Hematopoietic multipotent progenitor cell treated with erythropoietin and hydrocortisone succinate and interleukin-3 and kit ligand, for 17 days (in vitro differentiated cells): ENCODE data around the gene WNT3.
"Not testable (repeated sequence)": the region's sequence is repeated elsewhere in the genome, so short reads cannot be mapped to it uniquely, and the experiment has no call there.

Experiments
- DNase-seq: peaks from one replicate; pipeline ENCODE4 v3.0.0-alpha.2; 2015; ENCODE audit warnings: low spot score

The WNT3 gene

DNA sequence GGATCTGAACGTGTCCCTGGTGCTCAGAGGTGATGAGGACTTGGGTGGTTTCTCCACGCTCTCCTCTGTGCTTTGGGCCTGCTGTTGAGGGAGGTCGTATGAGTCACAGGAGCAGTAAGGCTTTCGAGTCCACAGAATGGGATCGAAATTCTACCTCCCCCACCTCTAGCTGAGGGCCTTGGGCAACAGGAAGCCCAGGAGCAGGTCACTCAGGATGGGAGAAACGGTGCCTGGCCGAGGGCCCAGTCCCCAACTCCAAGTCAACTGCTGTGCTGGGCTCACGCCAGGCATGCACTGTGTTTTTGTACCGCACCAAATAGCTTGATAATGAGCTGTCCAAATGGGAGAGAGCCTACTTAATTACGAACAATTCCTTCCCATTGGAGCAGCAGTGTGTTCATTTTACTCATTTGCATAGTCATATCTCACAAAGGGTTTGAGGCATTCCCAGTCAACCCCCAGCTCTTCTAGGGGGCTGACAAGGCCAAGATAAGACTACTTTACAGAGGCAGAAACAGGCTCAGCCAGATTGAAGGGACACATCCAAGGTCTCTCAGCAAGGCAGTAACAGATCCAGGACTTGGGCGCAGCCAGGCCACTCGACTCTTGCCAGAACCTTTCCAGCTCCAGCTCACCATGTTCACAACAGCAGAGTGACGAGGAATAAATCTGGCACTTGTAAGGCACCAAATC is 53.6 kb downstream of the WNT3 start:
- DNase-seq, result no peak

DNA sequence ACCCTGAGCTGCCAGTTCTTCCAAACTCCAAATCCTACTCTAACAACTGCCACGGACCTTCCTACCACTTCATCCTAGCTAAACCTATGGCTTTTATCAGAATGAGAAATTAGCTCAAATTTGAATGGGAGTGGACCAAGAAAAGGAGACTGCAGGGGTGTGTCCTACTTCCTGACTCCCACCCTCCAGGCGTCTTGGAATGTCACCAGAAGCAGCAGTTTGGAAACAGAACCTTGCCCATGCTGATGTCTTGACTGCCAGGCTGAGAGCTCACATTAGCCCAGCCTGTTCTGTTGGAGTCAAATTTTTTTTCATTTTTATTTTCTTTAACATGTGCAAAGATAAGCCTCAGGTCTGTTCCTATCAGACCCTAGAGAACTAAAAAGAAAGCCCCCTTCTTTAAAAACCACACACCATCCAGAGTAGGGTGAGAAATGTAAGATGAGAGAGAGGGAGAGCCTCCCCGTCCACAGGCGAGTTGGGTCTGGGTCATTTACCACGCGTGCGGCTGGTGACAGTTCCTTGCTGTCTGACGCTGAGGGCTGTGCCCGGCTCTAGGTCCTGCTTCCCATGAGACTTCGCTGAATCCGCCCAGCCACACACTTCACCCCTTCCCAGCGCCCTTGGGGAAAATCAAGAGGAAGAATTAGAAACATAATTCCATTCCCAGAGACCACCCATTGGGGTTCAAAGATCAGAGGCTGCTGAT is 54.3 kb downstream of the WNT3 start:
- no peak for DNase-seq

DNA sequence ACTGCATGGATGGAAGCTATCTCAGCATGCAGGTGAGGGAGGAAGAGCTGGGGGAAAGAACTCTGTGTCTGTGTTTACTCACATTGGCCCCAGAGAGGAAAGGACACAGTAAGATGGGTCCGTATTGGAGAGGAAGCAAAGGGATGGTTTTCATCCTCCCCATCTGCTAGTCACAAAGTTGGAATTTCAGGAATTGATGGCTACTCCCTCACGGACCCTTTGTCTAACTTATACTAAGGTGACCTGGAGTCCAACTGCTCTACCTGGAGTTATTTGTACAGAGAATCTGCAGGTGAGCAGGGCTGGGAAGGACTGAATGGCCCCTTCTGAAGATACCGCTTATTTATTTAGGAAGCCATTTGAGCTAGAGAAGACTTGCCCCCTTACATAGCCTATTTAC is 55.1 kb downstream of the WNT3 start:
- DNase-seq, result no peak

DNA sequence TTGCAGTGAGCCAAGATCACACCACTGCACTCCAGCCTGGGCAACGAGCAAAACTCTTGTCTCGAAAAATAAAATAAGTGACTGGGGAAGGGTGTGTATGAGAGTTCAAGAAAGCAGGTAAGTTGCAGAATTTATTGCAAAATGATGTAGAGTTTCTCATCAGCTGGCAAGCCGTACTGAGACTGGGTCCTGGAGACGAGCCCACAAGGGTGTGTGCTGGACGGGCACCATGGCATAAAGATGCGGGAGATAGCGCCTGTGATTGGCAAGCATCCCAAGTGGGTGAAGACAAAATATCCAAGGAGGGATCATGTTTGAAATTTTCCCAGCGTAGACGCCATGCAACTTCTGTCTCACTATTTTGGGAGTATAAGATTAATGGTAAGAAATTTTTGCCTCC is 59.4 kb downstream of the WNT3 start:
- no peak for DNase-seq

DNA sequence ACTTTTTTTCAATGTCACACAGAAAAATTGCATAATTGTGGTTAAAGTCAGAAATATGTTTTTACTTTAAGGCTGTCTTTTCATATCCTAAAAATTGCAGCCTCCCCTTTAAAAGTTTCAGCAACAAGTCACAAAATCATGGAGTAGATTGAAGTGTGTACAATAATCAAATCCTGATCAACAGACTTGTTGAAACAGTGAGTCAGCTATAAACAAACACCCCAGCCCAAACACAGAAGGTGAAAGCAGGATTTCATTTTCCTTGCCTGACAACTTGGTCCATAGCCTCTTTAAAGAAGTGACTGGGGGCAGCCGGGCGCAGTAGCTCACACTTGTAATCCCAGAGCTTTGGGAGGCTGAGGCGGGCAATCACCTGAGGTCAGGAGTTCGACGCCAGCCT is 59.9 kb downstream of the WNT3 start:
- DNase-seq, result no peak

DNA sequence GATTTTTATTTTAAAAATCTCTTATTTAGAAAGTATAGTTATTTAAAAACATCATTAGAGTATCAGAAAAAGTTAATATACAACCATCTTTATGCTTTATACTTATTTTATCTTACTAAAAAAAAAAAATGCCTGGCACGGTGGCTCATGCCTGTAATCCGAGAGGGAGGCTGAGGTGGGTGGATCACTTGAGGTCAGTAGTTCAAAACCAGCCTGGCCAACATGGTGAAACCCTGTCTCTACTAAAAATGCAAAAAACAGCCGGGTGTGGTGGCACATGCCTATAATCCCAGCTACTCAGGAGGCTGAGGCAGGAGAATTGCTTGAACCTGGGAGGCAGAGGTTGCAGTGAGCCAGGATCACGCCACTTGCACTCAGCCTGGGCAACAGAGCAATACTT is 60.9 kb downstream of the WNT3 start:
- not testable (repeated sequence) for DNase-seq

DNA sequence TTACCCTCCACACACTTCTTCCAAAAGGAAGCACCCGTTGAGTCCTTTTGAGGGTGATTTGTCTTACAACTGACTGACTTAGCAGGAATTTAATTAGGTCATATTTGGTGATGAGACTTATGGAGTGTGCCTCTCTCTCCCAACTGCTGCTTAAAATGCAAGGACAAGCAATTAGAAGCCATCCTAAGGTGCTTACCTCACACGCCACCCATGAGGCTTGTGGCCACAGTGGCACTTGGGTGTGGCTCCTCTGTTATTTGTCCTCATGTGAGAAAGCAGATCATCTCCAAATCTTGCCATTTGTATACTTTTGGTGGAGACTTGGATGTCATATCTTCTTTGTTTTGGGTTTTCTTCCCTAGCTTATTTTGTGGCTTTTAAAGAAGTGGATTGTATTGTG is 61.6 kb downstream of the WNT3 start:
- DNase-seq, result no peak

DNA sequence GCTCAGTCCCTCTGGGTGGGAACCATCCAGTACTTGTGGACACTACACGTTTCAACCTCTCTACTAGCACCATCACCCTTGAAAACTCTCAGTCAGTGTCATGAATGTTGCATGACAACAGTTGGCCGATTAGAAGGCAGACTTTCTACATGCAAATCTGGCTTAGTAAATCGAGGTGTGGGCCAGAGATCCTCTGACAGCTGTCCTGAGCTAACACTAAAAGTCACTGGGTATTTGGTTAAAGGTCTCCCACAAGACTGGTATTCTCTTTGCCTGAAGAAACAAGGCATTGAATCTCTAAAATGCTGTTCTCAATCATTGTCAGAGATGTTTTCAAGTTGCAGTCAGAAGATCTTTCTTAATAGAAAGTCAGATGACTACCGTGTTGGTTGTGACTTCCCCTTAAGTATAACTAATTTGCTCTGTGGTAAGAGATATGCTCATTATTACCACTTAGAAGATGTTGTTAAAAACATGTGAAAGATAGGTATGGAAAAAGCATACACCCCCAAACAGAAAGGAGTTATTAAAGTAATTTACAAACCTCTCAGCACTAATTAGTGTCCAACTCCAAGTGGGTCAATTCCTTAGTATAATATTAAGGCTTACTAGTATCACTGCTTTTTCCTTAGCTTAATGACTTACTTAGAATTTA is 62.3 kb downstream of the WNT3 start:
- DNase-seq, result no peak

DNA sequence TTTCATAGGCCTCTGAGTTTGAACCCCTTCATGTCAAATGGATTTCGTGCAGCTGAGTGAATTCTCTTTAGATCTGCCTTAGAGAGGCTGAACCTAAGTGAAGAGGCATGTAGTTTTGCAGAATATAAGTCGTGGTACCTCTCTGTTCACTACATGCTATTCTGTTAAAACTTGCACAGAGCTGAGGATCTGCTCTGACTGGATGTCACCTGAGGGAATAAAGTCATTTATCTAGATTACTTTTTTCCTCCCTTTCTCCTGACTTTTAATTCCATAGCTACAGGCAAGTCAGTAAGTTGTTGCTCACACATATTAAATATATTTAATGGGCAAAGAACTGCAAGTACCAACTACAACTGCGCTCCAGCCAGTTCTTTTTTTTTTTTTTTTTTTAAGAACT is 64.7 kb downstream of the WNT3 start:
- no peak for DNase-seq

DNA sequence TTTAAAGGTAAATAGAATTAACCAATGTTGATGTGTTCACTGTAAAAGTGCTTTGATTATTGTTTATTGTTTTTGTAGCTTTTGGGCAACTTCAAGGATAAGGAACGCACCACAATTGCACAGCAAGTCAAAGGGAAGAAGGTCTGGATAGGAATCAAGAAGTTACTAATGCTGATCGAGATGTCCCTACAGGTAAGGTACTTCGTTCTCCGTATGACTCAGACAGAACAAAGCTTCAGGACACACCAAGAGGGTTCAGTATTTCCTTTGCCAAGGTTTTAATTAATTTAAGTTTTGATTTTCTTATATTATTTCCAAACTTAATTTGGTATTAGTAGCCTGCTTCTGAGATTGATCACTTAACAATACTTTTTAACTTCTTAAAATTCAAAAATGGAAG is 67.1 kb downstream of the WNT3 start:
- DNase-seq, result no peak

DNA sequence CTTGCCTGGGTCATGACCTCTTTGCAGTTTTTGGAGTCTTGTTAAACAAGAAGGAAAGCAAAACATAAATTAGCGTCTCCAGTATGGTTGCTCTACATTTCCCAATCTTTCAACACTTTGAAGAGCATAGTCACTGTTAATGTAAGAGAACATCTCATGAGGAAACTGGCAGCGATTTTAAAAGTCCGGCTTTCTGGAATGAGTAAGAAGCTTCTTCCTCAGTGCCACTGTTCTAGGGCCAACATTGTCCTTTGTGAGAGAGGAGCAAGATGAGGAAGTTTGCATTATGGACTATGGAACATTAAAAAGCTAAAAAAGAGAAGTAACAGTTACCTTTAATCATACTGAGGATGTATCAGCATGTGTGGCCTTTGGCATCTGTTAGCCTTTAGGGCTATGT is 73.1 kb downstream of the WNT3 start:
- no peak for DNase-seq

DNA sequence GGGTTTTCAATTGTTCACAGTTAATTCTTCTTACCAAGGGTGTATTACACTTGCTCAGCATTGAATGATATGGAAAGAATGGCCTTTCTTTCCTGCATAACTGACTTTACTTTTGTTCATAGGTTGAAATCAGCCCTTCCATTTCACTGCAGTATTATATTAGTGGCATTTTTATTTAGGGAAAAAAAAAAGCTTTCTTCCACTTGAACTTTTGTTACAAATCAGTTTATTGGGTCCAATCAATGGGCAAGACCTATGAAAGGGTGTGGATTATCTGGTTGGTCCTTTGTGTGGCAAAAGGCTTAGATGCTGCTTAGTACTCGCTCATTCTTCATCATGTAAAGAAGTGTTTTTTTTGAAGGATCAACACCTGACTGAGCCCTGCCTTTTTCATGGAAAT is 74.1 kb downstream of the WNT3 start:
- no peak for DNase-seq

DNA sequence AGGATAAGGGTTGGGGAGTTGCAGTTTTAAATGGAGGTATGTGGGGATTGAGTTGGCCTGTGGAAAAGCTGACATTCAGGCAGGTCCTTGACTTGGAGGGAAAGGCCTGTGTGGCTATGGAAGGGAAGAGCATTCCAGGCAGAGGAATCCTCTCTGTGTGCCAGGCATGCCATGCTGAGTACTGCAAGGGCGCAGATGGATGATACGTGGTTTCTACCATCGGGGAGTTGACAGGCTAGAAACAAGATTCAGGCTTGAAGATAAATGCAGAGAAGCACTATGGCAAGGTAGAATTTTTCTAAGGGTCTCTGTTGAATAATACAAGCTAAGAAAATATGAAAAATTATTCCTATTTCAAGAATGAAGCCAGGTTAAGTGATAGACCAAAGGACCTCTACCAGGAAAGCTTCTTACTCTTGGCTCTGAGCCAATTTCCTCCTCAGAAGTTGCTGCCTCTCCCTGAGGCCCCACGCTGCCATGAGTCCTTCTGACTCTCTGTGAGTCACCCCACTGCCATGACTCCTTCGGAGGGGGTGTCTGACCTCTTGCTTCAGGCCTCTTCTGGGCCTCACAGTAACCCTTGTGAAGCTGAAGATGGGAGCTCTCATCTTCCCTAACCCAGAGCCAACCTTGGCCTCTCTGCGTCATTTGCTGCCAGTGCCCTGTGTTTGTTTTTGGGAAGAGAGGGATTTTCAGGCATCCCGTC is 75.8 kb downstream of the WNT3 start:
- DNase-seq, result no peak

DNA sequence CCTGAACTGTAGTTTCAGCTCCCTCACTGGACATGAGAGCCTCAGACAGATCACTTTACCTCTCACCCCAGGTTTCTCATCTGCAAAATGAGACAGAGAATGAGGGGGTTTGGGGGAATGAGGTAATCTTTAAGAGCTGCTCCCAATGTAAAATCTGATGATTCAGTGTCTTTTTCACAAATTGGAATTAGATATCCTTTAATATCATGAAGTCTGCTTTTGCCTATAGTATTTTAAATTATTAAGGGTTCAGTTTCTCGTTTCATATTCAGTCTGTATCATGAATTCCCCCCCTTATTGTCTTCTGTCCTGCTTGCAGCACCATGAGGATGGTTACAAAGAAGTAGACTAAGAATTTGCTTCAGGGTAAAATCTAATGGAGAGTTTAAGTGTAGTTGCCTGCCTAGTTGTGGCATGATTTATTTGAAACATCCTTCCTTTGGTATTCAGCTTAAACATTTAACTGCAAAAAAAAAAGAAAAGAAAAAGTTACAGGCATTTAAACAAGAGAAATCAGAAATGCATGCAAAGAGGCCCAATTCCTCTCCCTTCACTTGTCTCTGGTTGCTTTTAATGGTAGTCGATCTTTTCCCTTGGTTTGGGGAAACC is 77.3 kb downstream of the WNT3 start:
- DNase-seq, result no peak

DNA sequence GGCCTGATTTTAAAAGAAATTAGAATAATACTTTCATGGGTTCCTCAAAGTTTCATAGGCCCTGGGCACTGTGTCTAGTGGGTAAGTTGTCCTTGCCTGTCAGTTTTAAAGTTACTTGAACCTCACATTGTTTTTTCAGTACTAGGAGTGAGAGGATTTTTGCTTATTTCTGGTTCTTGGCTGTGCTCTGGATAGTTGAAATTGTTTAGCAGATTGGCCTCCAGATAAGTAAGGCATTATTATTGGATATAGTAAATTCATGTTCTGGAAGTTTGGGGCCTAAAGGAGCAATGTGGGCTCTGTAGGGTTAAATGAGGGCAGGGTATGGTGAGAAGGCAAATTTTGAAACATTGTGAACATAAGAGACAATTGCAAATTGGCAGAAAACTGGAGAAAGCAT is 78.5 kb downstream of the WNT3 start:
- DNase-seq, result no peak

DNA sequence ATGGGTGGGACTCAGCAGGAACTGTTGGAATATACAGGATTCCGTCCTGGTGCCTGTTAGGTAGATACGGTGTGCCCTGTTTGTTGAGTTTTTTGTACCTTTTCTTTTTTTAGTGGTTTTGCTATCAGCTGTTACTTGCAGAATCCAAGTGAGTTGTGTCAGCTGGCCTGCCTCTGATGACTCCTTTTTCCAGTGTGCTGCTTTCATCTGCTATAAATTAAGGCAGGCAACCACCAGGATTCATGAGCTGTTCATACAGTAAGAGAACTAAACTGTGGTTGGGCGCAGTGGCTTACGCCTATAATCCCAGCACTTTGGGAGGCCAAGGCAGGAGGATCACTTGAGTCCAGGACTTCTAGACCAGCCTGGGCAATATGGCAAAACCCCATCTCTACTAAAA is 79.9 kb downstream of the WNT3 start:
- no peak for DNase-seq

DNA sequence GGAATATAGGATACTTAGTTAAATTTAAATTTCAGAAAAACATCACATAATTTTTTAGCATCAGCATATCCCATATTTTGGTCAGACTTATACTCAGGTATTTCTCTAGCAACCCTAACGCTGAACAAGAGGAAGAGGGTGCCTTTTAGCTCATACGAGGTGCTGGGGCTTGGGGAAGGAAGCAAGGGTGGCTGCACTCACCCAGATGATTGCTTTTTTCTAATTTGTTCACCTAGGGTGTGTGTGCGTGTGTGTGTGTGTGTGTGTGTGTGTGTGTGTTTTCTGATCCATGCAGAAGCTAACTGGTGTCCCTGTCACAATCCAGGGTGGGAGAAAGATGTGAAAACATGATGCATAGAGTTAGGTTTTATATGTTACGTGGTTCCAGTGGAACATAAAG is 81.2 kb downstream of the WNT3 start:
- DNase-seq, result no peak

DNA sequence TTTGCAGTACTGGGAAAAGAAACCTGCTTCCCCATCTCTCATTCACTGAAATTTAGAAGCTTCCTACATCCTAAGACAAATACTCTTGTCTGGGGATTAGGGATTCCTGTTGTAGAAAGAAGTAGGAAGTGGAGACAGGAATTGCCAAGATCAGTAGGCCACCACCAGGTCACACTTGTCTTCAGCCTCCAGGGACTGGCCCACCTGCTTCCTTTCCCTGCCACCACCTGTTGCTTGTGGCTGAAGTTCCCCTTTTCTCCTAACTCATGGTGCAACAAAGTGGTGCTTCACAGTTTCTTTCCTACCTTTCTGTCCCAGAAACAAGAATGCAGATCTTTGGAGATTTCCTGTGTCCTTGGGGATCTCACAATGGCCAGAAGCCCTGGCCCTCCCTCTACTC is 82.4 kb downstream of the WNT3 start:
- DNase-seq, result no peak

DNA sequence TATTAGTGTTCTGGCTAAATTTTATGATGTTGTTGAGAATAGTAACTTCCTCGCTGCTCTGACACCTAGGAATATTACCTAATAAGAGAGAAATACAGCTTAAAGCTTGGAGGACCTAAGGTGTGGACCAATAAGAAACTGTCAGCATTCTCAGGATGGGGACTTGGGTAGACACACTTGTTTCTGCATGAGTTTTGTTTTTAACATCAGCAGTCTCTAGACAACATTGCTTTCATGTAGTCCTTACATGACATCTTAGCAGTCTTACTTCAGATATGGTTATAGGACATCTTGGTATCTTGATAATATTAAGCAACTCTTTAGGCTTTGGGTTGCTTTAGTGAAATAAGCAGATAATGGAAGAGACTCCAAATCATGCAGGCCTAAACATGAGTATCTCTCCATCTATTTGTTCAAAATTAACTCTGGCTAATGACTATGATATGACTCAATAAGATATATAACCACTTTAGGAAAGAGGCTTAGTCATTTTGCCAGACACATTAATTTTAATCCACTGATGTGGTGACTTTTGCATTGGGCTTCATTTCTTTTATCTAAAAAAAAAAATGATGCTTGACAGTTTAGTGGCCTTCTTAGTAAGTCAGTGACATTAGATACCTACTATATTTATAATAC is 84.5 kb downstream of the WNT3 start:
- no peak for DNase-seq

DNA sequence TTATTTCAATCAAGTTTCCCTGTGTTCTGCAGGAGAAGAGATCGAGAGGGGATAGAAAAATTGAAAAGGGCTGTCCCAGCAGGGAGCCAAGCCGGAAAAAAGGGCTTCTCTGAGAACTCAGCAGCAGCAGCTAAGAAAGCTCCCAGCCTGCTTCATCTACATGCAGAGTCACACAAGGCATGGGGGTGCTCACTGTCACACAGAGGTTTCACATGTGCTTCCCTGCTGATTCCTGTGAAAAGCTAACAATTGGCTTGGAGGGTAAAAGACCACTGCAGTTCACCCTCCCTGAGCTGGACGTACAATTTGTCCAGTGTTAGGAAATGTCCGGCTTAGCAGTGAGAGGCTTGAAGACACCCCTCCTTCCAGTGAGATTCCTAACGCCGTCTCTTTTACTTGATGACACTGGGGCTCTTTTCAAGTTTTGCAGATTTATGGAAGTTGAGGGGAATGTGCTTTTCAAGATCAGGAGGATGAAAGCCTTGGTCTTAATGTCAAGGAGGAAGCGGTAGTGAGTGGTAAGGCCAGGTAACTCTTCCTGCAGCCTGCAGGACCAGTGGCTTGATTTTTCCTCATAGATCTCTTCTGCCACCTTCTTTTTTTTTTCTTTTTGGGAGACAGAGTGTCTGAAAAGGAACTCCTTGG is 85.6 kb downstream of the WNT3 start:
- no peak for DNase-seq

DNA sequence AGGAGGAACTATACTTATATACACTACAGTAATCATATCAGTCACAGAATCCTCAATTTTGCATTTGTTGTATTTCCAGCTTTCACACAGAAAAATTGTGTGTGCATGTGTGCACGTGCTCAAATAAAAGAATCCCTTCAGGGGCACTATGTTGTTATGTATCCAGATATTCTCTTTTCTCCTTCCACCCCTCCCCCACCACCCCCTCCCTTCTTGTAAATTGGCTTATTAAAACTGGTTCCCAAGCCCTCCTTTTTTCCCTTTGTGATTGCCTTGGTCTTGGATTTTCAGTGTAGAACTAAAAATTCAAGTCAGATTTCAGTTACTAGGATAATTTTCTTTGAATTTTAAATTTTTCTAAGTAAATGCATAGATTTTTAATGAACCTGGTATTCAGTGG is 86.3 kb downstream of the WNT3 start:
- DNase-seq, result no peak

DNA sequence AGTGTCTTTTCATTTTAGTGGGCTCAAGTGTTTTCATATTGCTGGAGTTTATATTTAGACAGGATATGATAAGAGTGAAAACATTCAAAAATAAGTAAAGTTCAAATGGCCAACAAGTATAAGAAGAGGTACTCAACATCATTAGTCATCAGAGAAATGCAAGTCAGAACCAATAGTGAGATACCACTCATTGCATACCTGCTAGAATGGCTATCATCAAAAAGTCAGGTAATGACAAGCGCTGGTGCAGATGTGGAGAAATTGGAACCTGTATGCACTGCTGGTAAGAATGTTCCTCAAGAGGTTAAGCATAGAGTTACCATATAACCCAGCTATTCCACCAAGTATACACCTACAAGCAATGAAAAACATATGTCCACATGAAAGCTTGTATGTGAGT is 87.8 kb downstream of the WNT3 start:
- DNase-seq, result no peak
